Measurements from ENCODE around the gene ZRSR2. TPM values are rescaled to one million over a fixed set of nuclear protein-coding genes. Genes with fewer than 3 reads are reported as not detected.

Gene ZRSR2
- total RNA-seq, 4 donors from 2014 or later, result 5.6 to 8.8 (median 7.0) TPM

- no peak for ATAC-seq (ENCODE audit: low FRiP score)
- DNase-seq (ENCODE audit: low spot score), result no peak
- TF ChIP-seq, protein P1, sequence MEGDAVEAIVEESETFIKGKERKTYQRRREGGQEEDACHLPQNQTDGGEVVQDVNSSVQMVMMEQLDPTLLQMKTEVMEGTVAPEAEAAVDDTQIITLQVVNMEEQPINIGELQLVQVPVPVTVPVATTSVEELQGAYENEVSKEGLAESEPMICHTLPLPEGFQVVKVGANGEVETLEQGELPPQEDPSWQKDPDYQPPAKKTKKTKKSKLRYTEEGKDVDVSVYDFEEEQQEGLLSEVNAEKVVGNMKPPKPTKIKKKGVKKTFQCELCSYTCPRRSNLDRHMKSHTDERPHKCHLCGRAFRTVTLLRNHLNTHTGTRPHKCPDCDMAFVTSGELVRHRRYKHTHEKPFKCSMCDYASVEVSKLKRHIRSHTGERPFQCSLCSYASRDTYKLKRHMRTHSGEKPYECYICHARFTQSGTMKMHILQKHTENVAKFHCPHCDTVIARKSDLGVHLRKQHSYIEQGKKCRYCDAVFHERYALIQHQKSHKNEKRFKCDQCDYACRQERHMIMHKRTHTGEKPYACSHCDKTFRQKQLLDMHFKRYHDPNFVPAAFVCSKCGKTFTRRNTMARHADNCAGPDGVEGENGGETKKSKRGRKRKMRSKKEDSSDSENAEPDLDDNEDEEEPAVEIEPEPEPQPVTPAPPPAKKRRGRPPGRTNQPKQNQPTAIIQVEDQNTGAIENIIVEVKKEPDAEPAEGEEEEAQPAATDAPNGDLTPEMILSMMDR (IDR thresholded peaks at IDR 0.05), result no peak
Measured at GRCh38 chrX:15834053-15834452, 43.8 kb downstream of the ZRSR2 start.

DNA sequence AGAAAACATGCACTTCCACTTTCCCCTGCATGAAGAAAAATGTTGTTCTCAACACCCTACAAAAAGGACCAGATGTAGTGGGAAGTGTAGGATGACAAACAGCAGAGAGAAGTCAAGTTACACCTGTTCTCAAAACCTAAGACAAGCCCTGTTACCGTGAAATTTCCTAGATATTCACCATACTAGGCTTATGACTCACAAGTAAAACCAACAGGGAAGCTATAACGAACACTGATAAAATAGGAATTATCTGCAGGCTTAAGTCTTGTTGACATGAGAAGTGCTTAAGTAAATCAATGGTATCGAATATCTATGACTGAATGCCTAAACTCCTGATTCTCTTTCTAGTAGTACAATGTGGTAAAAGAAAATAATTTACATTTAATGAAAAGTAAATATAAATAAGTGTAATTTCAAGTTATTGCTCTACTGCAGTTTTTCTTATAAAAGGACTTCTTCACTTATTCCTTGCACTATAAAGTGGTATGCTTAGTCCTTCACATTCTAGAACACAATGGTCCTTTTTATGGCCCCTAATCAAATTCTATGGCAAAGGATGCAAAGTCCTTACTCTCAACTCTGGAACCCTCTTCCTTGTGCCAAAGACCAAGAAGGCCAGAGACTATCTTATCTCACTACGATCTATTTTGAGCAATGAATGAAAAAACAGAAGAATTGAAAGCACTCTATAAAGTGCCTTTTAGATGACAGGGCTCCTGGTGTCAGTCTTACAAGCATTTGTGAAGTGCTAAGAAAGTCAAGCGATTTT, 44.7 kb downstream of the ZRSR2 start:
- ATAC-seq (ENCODE audit: low FRiP score), result no peak
- TF ChIP-seq, protein P1 (IDR thresholded peaks at IDR 0.05), result no peak
- DNase-seq (ENCODE audit: low spot score), result no peak

DNA sequence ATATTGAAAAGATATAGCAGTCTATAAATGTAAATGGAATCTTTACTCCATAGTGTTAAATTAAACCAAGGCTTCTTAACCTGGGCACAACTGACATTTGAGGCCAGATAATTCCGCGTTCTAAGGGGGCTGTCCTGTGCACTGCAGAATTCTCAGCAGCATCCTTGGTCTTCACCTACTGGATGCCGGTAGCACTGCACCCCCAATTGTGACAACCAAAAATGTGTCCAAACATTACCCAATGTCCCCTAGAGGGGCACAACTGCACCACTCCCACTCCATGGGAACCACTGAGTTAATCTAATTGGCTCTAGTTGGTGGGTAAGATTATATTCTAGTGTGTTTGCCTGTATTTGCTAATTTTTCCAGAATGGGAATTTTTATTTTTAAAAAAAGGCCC, 47.7 kb downstream of the ZRSR2 start:
- DNase-seq (ENCODE audit: low spot score) (no peak), ATAC-seq (ENCODE audit: low FRiP score) (no peak)
- TF ChIP-seq, protein P1 (IDR thresholded peaks at IDR 0.05), result no peak

DNA sequence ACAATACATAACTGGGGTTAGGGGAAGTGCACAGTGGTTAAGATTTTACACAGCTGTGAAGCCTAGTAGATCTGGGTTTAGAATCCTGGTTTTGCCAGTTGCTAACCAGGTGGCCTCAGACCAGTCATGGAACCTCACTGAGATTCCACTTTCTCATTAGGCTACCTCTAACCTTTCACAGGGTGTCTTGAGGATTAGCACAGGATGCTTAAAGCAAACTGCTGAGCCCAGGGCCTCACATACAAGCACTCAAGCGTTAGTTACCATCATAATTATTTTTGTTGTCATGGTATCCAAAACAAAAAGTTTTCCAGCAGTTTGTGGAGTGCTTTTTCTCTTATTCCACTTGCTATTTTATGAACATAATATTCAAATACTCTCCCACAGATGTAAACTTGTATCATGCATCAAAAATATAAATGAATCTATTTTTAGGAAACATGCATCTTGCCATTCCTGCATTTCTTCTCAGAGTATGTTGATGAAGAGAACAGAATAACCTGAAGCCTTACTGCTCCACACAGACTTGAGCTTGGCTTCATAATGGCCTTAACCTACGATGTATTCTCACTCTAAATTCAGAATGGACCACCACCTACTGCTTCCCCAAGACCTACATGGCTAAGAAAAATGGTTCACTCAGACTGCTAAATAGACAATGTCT, 51.7 kb downstream of the ZRSR2 start:
- ATAC-seq (ENCODE audit: low FRiP score) (no peak), DNase-seq (ENCODE audit: low spot score) (no peak)
- TF ChIP-seq, protein P1 (IDR thresholded peaks at IDR 0.05), result no peak

DNA sequence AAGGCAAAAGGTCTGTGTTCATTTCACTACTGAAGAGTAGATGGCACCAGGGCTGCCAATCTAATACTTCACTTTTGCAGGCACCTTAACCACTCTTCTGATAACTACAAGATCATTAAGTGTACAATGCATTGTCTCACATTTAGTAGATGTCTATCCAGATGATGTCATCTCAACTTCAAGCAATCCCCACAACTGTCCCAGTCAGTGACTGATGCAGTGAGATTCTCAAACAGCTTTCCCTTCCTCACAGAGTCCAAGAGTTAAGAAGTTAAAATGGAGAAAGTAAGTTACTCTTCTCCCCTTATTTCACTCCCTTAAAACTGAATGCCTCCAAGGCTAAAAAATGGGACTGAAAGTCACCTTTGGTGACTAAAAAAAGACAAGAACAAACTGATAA, 53.7 kb downstream of the ZRSR2 start:
- ATAC-seq (ENCODE audit: low FRiP score) (no peak), DNase-seq (ENCODE audit: low spot score) (no peak)
- TF ChIP-seq, protein P1 (IDR thresholded peaks at IDR 0.05), result no peak

DNA sequence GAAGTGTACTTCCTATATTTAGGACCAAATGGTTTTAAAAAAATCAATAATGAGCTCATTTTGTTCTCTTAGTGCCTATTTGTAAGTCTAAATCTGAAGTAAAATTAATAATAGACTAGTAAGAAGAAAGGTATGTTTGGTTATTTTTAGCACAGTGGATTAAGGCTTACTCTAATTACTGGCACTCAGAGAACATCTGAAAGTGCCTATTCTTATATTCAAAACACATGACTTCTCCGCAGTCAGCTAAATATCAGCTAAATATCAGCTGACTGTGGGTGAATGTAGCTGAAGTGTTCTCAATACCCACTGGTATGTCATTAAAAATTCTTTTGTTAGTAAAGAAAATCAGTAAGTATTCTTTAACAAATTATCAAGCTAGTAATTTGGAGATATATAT, 58.3 kb downstream of the ZRSR2 start:
- ATAC-seq (ENCODE audit: low FRiP score) (no peak), DNase-seq (ENCODE audit: low spot score) (no peak)
- TF ChIP-seq, protein P1 (IDR thresholded peaks at IDR 0.05), result no peak

DNA sequence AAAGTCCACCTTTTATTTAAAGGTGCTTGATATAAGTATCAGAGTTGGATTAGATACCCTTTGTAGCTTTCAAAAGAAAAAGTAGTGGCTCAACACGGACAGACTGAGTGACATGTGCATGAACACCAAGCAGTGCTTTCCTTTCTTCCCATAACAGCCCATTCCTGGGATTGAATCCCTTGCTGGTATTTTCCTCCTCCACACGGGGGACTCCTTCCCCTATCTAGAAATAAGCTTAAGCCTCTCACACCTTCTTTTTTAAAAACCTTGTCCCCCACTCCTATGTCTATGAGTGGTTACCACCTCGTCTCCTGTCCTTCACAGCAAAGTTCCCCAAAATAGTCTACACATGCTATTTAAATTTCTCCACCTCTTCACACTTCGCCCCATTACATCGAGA, 59.3 kb downstream of the ZRSR2 start:
- DNase-seq (ENCODE audit: low spot score), result no peak
- TF ChIP-seq, protein P1 (IDR thresholded peaks at IDR 0.05), result no peak
- ATAC-seq (ENCODE audit: low FRiP score), result no peak

Data from omental fat pad (tissue), 4 donors.